HepG2 (cell line): ENCODE measurements around the gene JPH2. TPM values are rescaled to one million over a fixed set of nuclear protein-coding genes. Genes with fewer than 3 reads are reported as not detected.
A peak's percentile ranks its signal among the peaks of the same experiment; 100 is the strongest.

Source experiments
- ATF2 ChIP-seq: sonication (generic); formaldehyde crosslinking; IDR thresholded peaks from 2 replicates; pipeline ENCODE4 v1.4.0; 2020; ENCODE audit warnings: missing genetic modification reagents
- ATF7 ChIP-seq, 2 experiments: fragments of 450-650 bp in 1 of 2; sonication (generic) in 1 of 2; formaldehyde crosslinking in 1 of 2; IDR thresholded peaks; 2 replicates each; pipeline versions ENCODE4 v1.4.0 to v1.6.1; 2016 to 2020; ENCODE audit warnings: antibody characterized with exemption in 1 of 2, mild to moderate bottlenecking in 1 of 2, missing genetic modification reagents in 1 of 2
- CBX2 ChIP-seq, 2 experiments: fragments of 200-600 bp in 1 of 2; sonication (generic); formaldehyde crosslinking in 1 of 2; IDR thresholded peaks; 2 replicates each; pipeline versions ENCODE4 v1.7.0 to v1.8.1; 2018 to 2022; ENCODE audit warnings: low read depth in 2 of 2, low read length in 1 of 2, mild to moderate bottlenecking in 1 of 2, missing genetic modification reagents in 1 of 2
- CSRNP1 ChIP-seq: sonication (generic); formaldehyde crosslinking; IDR thresholded peaks from 2 replicates; pipeline ENCODE4 v1.8.1; 2023; ENCODE audit warnings: mild to moderate bottlenecking, missing genetic modification reagents
- HMG20B ChIP-seq: conservative IDR thresholded peaks from 2 replicates; pipeline ENCODE4 v1.6.1; 2016; ENCODE audit warnings: missing genetic modification reagents, missing compliant biosample characterization
- HNRNPL ChIP-seq: fragments of 200-400 bp; formaldehyde crosslinking; IDR thresholded peaks from 2 replicates; pipeline ENCODE4 v1.6.1; 2017; ENCODE audit warnings: mild to moderate bottlenecking, low read depth, low read length
- HOXA7 ChIP-seq: sonication (generic); formaldehyde crosslinking; IDR thresholded peaks from 2 replicates; pipeline ENCODE4 v1.8.1; 2022; ENCODE audit warnings: mild to moderate bottlenecking, missing genetic modification reagents, moderate library complexity
- MTA3 ChIP-seq: sonication (generic); formaldehyde crosslinking; IDR thresholded peaks from 2 replicates; pipeline ENCODE4 v1.4.0; 2020; ENCODE audit warnings: missing genetic modification reagents
- MXD4 ChIP-seq: IDR thresholded peaks from 2 replicates; pipeline ENCODE4 v1.6.1; 2016; ENCODE audit warnings: mild to moderate bottlenecking, missing biosample characterization, missing genetic modification reagents
- NFE2L2 ChIP-seq: fragments of 150-350 bp; IDR thresholded peaks from 2 replicates; pipeline ENCODE4 v1.6.1; 2014; ENCODE audit warnings: low read length
- NR2F6 ChIP-seq, 2 experiments: IDR thresholded peaks; 2 replicates each; pipeline ENCODE4 v1.6.1; 2016; ENCODE audit warnings: antibody characterized with exemption in 1 of 2, mild to moderate bottlenecking in 1 of 2
- PAX8 ChIP-seq: sonication (generic); formaldehyde crosslinking; IDR thresholded peaks from 2 replicates; pipeline ENCODE4 v1.8.0; 2022; ENCODE audit warnings: mild to moderate bottlenecking, missing genetic modification reagents, borderline replicate concordance
- PHB2 ChIP-seq: fragments of 450-650 bp; IDR thresholded peaks from 2 replicates; pipeline ENCODE4 v1.6.1; 2018; ENCODE audit not compliant: partially characterized antibody
- RARA ChIP-seq: IDR thresholded peaks from 2 replicates; pipeline ENCODE4 v1.6.1; 2016; ENCODE audit warnings: missing genetic modification reagents, missing compliant biosample characterization
- REL ChIP-seq: sonication (generic); formaldehyde crosslinking; conservative IDR thresholded peaks from 2 replicates; pipeline ENCODE4 v1.8.0; 2022; ENCODE audit warnings: mild to moderate bottlenecking, missing genetic modification reagents, moderate library complexity
- SNAPC5 ChIP-seq: sonication (generic); formaldehyde crosslinking; IDR thresholded peaks from 2 replicates; pipeline ENCODE4 v1.8.1; 2023; ENCODE audit warnings: mild to moderate bottlenecking, missing genetic modification reagents, borderline replicate concordance
- SNRNP70 ChIP-seq: fragments of 200-400 bp; formaldehyde crosslinking; IDR thresholded peaks from 2 replicates; pipeline ENCODE4 v1.6.1; 2017; ENCODE audit warnings: mild to moderate bottlenecking, low read depth, low read length, moderate library complexity
- SOX13 ChIP-seq, 3 experiments: fragments of 450-650 bp in 1 of 3; sonication (generic) in 1 of 3; formaldehyde crosslinking in 1 of 3; IDR thresholded peaks in 2 of 3; conservative IDR thresholded peaks in 1 of 3; 2 replicates each; pipeline versions ENCODE4 v1.5.0 to v1.6.1; 2016 to 2020; ENCODE audit warnings: antibody characterized with exemption in 1 of 3, mild to moderate bottlenecking in 1 of 3, missing compliant biosample characterization in 1 of 3, missing genetic modification reagents in 1 of 3, moderate library complexity in 1 of 3
- ZBTB39 ChIP-seq: sonication (generic); formaldehyde crosslinking; IDR thresholded peaks from 2 replicates; pipeline ENCODE4 v1.5.0; 2020; ENCODE audit warnings: missing genetic modification reagents
- ZFY ChIP-seq: sonication (generic); formaldehyde crosslinking; IDR thresholded peaks from 2 replicates; pipeline ENCODE4 v1.4.0; 2020; ENCODE audit warnings: missing genetic modification reagents
- ZNF510 ChIP-seq: sonication (generic); formaldehyde crosslinking; IDR thresholded peaks from 2 replicates; pipeline ENCODE4 v1.4.0; 2020; ENCODE audit warnings: low read depth, mild to moderate bottlenecking, missing genetic modification reagents
- ZNF7 ChIP-seq: IDR thresholded peaks from 2 replicates; pipeline ENCODE4 v1.6.1; 2016; ENCODE audit warnings: missing biosample characterization, missing genetic modification reagents
- ZNF780A ChIP-seq: sonication (generic); formaldehyde crosslinking; IDR thresholded peaks from 2 replicates; pipeline ENCODE4 v1.8.0; 2022; ENCODE audit warnings: mild to moderate bottlenecking, missing genetic modification reagents, moderate library complexity
- polyA plus RNA-seq, 8 experiments: library from polyadenylated mRNA; depleted of rRNA in 3 of 8; stranded (reverse) in 7 of 8; unstranded in 1 of 8; fragments of >200 nt; fragmentation: Illumina TruSeq in 4 of 8; extraction: Trizol in 4 of 8; gene quantifications; 2 replicates each; pipeline versions ENCODE4 v1.2.1 to v1.2.3, GENCODE V29; 2011 to 2016; ENCODE audit warnings: low read depth in 4 of 8, missing spikeins in 1 of 8, mixed read lengths in 1 of 8; ENCODE audit not compliant: insufficient read depth in 1 of 8
- total RNA-seq, 5 experiments: library from RNA; depleted of rRNA; stranded (reverse); fragments of >200 nt; fragmentation: Illumina TruSeq; extraction: Trizol; gene quantifications; 2 replicates each; pipeline ENCODE4 v1.2.3, GENCODE V29; 2016; ENCODE audit warnings: low read depth in 1 of 5

The JPH2 gene
- total and polyA plus RNA-seq, 2 of the 13 experiments (the other 11 are each of a cell fraction or from before 2014, with no cell fraction given): 0.42 TPM; not detected in 1

GRCh38 chr20:44210406-44211176, 23.6 kb upstream of the JPH2 start, which contains the start of gene OSER1 (continued):
- TF ChIP-seq ATF2 (CRISPR knock-in tag) (peak; percentile 86), RARA (CRISPR knock-in tag) (peak; percentile 63), ZFY (CRISPR knock-in tag) (peak; percentile 99), NR2F6 (IDR thresholded peaks at IDR 0.05) (no peak), NR2F6 (CRISPR knock-in tag; IDR thresholded peaks at IDR 0.05) (0 out of 2 replicates have a peak, but pooled peaks have one; percentile 9), ZNF7 (no peak), PHB2 (no peak), ZBTB39 (CRISPR knock-in tag) (peak; percentile 82; the same call in 1 of the 2 replicates), PAX8 (no peak), HNRNPL (0 out of 2 replicates have a peak, but pooled peaks have one; percentile 17), SOX13 (IDR thresholded peaks at IDR 0.05) (peak; percentile 74), SOX13 (CRISPR knock-in tag; conservative IDR thresholded peaks at IDR 0.05 in 1 of 2, IDR thresholded peaks at IDR 0.05 in 1 of 2) (peak in 1 of 2 experiments; percentile 77; a peak in 2 of 4 replicates), ZNF510 (CRISPR knock-in tag) (no peak), HMG20B (CRISPR knock-in tag) (peak; percentile 74), MXD4 (CRISPR knock-in tag) (peak; percentile 97), REL (CRISPR knock-in tag) (peak; percentile 65), CSRNP1 (CRISPR knock-in tag) (0 out of 2 replicates have a peak, but pooled peaks have one; percentile 80), ATF7 (IDR thresholded peaks at IDR 0.05) (peak; percentile 77), ATF7 (CRISPR knock-in tag; IDR thresholded peaks at IDR 0.05) (peak; percentile 77; the same call in 1 of the 2 replicates), ZNF780A (CRISPR knock-in tag) (peak; percentile 85), SNAPC5 (CRISPR knock-in tag) (0 out of 2 replicates have a peak, but pooled peaks have one; percentile 84), NFE2L2 (peak; percentile 78), MTA3 (CRISPR knock-in tag) (no peak), CBX2 (IDR thresholded peaks at IDR 0.05; ENCODE audit: low read depth, low read length) (no peak), CBX2 (CRISPR knock-in tag; IDR thresholded peaks at IDR 0.05; ENCODE audit: low read depth) (no peak), SNRNP70 (no peak), HOXA7 (CRISPR knock-in tag) (no peak)
